H1 (cell line): ENCODE data around the gene ZMYND12. TPM values are rescaled to one million over a fixed set of nuclear protein-coding genes. Genes with fewer than 3 reads are reported as not detected.

Source experiments
- FOSL1 ChIP-seq: IDR thresholded peaks from 2 replicates; pipeline ENCODE4 v1.6.1; 2011; ENCODE audit warnings: mild to moderate bottlenecking, low read depth, low read length, moderate library complexity; ENCODE audit not compliant: insufficient read depth
- polyA plus RNA-seq, 7 experiments: library from polyadenylated mRNA; depleted of rRNA in 3 of 7; stranded (reverse) in 5 of 7; unstranded in 2 of 7; fragments of >200 nt in 5 of 7; fragments of 200-250 nt in 2 of 7; gene quantifications; 1 replicate in 5 of 7; 2 replicates in 1 of 7; 4 replicates in 1 of 7; pipeline versions ENCODE4 v1.2.1 to v1.2.3, GENCODE V29; 2011 to 2013; ENCODE audit warnings: missing spikeins in 2 of 7, mixed read lengths in 2 of 7
- total RNA-seq: library from RNA; stranded (reverse); fragmentation: NEBNext Ultra II Directional; extraction: Animal tissue kit (Norgen Biotek cat#: 25700); gene quantifications from 2 replicates; pipeline ENCODE4 v1.2.1, GENCODE V29; 2021

The ZMYND12 gene
- total and polyA plus RNA-seq, 2 of the 8 experiments (the other 6 are each of a cell fraction or from before 2014, with no cell fraction given) = 0.62 TPM; not detected in 1

DNA sequence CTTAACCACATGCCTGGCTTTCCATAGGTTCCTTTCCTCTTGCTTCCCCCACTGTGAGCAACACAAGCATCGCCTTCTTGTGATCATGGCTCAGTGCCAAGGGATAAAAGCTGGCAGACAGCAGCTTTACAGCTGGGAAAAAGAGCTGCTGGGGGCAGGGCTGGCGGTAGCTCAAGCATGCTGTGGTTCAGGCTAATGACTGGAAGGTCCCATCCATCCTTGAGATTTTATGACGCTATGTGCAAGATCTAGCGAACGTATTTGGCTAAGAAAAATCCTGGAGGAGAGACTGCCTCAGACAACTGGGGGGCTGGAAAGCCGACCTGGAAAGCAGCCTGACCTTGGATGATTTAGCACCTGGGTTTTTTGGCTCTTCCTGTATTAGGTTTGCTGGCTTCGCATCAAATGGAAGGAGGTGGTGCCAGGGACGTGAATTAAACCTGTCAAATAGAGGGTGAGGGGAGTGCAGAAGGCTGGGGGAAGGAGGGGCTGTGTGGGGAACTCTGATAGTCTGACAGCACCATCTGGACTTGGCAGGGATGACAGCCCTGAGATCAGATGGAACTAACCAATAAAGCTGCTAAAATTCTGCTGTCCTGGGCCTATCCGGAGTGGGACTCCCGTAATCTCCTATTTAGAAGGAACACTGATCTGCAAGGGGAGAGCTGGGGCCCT, 34.8 kb downstream of the ZMYND12 start (continued):
- TF ChIP-seq FOSL1 = no peak
